AG09319 (cell line): ENCODE data around the gene RPL31.

Experiments used
- DNase-seq: peaks from one replicate; pipeline ENCODE4 v3.0.0-alpha.2; 2010; ENCODE audit warnings: low read depth; ENCODE audit errors: extremely low read depth
- TF ChIP-seq, protein P1 (sequence below): IDR thresholded peaks from 2 replicates; pipeline ENCODE4 v1.5.1; 2011; ENCODE audit warnings: low read depth, mild to moderate bottlenecking, inconsistent platforms, low read length, moderate library complexity

RPL31 gene

DNA sequence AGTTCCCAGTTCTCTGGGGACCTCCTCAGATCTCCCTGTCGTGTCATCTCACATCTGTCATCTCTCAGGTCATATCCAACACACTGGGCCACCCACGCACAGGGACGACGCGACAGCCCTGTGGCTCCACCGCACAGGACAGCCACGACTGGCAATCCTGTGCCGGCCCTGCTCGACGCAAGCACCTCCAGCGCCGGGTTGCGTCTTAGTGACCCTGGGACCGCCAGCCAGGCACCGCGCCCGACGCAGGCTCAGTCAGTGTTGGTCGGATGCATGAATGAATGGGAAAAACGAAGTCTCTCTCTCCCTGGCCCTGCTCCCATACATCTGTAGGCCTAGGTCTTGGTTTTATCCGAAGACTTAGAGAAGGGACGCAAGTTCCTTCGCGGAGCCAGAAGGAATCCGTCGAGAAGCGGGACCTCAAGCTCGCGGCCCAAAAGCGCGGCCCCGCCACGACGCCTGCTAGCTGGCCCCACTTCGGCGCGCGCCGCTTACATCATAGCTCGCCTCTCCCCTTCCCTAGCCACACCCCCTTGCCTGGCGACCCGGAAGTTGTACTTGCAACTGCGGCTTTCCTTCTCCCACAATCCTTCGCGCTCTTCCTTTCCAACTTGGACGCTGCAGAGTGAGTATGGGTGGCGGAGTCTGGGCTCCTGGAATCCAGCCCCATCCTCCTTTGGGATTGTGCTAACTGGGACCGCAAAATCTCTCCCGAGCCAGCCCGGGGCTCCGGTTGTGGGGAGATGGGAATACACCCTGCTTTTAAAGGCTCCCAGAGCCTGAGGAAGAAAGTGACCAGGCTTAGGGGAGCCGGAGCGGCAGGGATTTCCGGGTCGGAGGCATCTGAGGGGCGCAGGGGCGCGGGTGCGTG lies at the start of gene RPL31:
Gene RPL31 (plus strand): TSS at position 599 of the 871 bp plus-strand sequence. CDS start 413 bp downstream, outside the sequence.
- TF ChIP-seq, protein P1, sequence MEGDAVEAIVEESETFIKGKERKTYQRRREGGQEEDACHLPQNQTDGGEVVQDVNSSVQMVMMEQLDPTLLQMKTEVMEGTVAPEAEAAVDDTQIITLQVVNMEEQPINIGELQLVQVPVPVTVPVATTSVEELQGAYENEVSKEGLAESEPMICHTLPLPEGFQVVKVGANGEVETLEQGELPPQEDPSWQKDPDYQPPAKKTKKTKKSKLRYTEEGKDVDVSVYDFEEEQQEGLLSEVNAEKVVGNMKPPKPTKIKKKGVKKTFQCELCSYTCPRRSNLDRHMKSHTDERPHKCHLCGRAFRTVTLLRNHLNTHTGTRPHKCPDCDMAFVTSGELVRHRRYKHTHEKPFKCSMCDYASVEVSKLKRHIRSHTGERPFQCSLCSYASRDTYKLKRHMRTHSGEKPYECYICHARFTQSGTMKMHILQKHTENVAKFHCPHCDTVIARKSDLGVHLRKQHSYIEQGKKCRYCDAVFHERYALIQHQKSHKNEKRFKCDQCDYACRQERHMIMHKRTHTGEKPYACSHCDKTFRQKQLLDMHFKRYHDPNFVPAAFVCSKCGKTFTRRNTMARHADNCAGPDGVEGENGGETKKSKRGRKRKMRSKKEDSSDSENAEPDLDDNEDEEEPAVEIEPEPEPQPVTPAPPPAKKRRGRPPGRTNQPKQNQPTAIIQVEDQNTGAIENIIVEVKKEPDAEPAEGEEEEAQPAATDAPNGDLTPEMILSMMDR = no peak
- DNase-seq = peak; percentile 93

DNA sequence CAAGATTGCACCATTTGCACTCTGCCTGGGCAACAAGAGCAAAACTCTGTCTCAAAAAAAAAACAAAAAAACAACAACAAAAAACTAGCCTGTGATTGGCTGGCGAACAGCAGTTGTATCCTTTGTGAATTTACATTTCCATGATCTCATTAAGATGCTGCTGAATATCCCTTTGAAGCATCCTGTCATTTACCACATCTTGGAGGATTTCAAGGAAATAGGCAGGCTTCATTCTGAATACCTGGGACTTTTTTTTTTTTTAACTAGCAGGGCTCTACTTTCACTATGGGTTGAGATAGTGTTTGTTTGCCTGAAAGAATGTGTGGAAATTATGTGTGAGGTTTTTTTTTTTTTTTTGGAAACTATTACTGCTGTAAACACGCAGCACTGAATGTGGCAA lies 49.6 kb upstream of the RPL31 start:
- DNase-seq = no peak
- TF ChIP-seq, protein P1 = no peak

DNA sequence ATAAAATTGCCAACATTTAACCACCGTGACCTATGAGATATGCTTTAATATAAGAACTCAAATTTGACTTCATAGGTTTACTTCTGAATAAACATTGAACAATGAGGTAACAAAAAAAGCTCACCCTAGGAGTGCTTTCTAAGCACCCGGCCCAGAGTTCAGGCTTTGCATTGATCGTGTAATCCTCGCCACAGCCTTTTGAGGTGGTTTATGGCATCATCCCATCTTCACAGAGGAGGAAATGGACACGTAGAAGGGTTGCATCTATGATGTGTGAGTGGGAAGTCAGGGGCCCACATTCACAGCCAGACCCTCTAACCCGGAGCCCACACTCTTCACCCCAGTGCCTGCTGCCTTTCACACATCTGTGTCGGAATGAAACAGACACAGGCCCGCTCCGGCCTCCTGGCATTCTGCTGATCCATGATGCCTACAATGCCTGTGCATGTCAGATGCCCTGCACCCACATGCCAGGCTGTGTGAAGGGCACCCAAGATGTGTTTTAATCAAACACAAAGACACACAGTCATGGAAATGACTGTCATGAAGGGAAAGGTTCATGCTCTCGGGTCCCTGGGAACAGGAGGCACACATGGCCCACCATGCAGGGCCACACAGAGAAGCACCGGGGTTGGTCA lies 48.6 kb upstream of the RPL31 start:
- DNase-seq = no peak
- TF ChIP-seq, protein P1 = no peak

DNA sequence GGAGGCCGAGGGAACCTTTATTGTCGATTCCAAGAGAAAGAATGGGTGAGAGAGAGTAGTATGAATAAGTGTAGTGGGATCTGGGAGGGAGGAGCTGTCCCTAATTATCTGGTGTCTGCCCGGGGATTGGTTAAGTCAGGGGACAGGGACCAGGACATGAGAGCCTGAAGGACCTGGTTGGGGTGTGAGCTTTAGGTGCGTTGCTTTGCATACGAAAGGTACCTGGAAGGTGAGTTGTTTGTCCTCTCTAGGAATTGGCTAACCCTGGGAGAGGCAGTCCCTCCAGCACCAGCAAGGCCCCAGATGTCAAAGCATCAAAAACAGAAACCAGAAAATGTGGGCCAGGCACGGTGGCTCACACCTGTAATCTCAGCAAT lies 48.1 kb upstream of the RPL31 start:
- no peak for DNase-seq
- TF ChIP-seq, protein P1 = no peak

DNA sequence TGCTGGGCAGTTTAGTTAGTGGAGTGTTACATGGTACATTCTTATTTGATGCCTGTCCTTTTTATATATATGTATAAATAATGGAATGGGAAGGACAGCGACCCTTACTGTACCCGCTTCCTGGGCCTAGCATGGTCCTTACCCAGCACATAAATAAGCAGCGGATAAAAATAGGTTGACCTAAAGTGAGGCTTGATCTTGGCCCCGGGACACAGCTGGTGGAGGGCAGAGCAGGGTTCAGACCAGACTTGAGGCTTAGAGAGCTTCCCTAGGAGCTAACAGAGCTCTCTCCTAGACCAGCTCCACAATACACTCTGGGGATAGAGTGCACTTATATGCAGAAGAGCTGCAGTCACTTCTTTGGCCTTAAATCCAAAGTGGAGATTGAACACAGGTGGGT lies 46.9 kb upstream of the RPL31 start:
- TF ChIP-seq, protein P1 = no peak
- no peak for DNase-seq

DNA sequence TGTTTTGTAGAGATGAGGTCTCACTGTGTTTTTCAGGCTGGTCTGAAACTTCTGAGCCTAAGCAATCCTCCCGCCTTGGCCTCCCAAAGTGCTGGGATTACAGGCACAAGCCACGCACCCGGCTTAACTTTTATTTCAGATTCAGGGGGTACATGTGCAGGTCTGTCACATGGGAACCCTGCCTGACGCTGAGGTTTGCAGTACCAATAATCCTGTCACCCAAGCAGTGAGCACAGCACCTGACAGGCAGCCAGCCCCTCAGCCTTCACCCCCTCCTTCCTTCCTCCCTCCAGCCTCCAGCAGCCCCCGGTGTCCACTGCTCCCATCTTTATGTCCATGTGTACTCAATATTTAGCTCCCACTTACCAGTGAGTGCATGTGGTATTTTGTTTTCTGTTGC lies 46.0 kb upstream of the RPL31 start:
- TF ChIP-seq, protein P1 = no peak
- no peak for DNase-seq

DNA sequence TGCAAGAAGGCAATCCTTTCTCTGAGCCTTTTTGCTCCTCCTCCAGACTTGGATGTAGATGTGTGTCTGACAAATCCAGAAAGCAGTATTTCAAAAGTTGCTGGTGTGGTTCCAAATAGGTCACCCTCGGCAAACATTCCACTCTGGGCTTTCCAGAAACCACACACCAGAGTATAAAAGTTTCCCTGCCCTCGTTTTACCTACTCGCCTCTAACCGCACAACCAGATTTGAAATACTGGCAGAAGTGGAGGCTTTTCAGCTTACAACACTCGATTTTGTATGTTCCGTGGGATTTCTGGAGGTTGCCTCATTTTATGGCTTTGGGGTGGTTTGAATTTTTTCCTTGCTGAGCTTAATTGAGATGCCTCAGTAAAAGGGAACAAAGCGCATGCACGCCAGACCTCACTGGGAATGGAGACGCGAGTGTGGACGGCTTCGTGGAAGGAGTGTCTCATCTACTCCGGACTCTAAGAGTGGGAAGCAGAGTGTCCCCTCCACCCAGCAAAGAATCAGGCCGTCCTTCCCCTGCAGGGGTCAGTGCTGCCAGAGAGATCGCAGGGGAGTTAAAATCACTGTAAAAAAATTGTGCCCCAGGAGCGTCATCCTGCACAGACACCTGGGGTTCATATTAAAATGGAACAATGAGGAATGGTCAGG lies 44.0 kb upstream of the RPL31 start:
- DNase-seq = peak; percentile 91

More for the DNA sequence above, 44.0 kb upstream of the RPL31 start:
- TF ChIP-seq, protein P1 = peak; percentile 13
